Measurements from ENCODE around the gene MRPS21. TPM values are rescaled to one million over a fixed set of nuclear protein-coding genes. Genes with fewer than 3 reads are reported as not detected.

Gene MRPS21
- total and polyA plus RNA-seq, 9 of the 15 experiments (the other 6 are each of a cell fraction or from before 2014, with no cell fraction given): 119 to 407 (median 149) TPM

DNA sequence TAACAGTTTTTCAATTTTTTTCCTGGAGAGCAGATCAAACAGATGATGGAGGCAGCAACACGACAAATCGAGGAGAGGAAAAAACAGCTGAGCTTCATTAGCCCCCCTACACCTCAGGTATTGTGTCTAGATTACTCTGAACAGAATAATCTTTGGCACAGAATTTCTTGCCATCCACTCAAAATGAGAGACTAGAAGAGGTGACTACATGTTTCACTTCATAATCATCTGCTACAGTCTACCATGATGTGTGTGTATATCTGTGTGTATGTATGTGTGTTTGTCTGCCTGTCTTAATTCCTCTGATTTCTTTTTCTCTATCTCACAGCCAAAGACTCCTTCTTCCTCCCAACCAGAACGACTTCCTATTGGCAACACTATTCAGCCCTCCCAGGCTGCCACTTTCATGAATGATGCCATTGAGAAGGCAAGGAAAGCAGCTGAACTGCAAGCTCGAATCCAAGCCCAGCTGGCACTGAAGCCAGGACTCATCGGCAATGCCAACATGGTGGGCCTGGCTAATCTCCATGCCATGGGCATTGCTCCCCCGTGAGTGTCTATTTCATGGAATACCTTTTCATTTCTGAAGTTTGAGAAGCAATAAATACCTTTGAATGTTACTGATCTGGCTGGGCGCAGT lies 39.1 kb downstream of the MRPS21 start (continued):
- TF ChIP-seq, protein P1, sequence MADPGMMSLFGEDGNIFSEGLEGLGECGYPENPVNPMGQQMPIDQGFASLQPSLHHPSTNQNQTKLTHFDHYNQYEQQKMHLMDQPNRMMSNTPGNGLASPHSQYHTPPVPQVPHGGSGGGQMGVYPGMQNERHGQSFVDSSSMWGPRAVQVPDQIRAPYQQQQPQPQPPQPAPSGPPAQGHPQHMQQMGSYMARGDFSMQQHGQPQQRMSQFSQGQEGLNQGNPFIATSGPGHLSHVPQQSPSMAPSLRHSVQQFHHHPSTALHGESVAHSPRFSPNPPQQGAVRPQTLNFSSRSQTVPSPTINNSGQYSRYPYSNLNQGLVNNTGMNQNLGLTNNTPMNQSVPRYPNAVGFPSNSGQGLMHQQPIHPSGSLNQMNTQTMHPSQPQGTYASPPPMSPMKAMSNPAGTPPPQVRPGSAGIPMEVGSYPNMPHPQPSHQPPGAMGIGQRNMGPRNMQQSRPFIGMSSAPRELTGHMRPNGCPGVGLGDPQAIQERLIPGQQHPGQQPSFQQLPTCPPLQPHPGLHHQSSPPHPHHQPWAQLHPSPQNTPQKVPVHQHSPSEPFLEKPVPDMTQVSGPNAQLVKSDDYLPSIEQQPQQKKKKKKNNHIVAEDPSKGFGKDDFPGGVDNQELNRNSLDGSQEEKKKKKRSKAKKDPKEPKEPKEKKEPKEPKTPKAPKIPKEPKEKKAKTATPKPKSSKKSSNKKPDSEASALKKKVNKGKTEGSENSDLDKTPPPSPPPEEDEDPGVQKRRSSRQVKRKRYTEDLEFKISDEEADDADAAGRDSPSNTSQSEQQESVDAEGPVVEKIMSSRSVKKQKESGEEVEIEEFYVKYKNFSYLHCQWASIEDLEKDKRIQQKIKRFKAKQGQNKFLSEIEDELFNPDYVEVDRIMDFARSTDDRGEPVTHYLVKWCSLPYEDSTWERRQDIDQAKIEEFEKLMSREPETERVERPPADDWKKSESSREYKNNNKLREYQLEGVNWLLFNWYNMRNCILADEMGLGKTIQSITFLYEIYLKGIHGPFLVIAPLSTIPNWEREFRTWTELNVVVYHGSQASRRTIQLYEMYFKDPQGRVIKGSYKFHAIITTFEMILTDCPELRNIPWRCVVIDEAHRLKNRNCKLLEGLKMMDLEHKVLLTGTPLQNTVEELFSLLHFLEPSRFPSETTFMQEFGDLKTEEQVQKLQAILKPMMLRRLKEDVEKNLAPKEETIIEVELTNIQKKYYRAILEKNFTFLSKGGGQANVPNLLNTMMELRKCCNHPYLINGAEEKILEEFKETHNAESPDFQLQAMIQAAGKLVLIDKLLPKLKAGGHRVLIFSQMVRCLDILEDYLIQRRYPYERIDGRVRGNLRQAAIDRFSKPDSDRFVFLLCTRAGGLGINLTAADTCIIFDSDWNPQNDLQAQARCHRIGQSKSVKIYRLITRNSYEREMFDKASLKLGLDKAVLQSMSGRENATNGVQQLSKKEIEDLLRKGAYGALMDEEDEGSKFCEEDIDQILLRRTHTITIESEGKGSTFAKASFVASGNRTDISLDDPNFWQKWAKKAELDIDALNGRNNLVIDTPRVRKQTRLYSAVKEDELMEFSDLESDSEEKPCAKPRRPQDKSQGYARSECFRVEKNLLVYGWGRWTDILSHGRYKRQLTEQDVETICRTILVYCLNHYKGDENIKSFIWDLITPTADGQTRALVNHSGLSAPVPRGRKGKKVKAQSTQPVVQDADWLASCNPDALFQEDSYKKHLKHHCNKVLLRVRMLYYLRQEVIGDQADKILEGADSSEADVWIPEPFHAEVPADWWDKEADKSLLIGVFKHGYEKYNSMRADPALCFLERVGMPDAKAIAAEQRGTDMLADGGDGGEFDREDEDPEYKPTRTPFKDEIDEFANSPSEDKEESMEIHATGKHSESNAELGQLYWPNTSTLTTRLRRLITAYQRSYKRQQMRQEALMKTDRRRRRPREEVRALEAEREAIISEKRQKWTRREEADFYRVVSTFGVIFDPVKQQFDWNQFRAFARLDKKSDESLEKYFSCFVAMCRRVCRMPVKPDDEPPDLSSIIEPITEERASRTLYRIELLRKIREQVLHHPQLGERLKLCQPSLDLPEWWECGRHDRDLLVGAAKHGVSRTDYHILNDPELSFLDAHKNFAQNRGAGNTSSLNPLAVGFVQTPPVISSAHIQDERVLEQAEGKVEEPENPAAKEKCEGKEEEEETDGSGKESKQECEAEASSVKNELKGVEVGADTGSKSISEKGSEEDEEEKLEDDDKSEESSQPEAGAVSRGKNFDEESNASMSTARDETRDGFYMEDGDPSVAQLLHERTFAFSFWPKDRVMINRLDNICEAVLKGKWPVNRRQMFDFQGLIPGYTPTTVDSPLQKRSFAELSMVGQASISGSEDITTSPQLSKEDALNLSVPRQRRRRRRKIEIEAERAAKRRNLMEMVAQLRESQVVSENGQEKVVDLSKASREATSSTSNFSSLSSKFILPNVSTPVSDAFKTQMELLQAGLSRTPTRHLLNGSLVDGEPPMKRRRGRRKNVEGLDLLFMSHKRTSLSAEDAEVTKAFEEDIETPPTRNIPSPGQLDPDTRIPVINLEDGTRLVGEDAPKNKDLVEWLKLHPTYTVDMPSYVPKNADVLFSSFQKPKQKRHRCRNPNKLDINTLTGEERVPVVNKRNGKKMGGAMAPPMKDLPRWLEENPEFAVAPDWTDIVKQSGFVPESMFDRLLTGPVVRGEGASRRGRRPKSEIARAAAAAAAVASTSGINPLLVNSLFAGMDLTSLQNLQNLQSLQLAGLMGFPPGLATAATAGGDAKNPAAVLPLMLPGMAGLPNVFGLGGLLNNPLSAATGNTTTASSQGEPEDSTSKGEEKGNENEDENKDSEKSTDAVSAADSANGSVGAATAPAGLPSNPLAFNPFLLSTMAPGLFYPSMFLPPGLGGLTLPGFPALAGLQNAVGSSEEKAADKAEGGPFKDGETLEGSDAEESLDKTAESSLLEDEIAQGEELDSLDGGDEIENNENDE (IDR thresholded peaks at IDR 0.05; ENCODE audit: low read depth, low read length): no peak

Data from K562 (cell line).